Thyroid gland (tissue), 4 donors: ENCODE results near the gene HSPA4L.

Experiments used
- POLR2A ChIP-seq, 2 donors: fragments of 450-650 bp; IDR thresholded peaks; one replicate each; pipeline ENCODE4 v1.6.1; 2017; ENCODE audit warnings: antibody characterized with exemption in 2 of 2, mild to moderate bottlenecking in 2 of 2, moderate library complexity in 1 of 2
- TF ChIP-seq, protein P1 (sequence below), 6 experiments: fragments of 200-600 bp in 3 of 6; fragments of 450-650 bp in 3 of 6; sonication (generic) in 3 of 6; IDR thresholded peaks; one replicate each; pipeline ENCODE4 v1.5.1; 2016 to 2019; ENCODE audit warnings: antibody characterized with exemption in 6 of 6, mild to moderate bottlenecking in 2 of 6, inconsistent platforms in 1 of 6, moderate library complexity in 1 of 6

DNA sequence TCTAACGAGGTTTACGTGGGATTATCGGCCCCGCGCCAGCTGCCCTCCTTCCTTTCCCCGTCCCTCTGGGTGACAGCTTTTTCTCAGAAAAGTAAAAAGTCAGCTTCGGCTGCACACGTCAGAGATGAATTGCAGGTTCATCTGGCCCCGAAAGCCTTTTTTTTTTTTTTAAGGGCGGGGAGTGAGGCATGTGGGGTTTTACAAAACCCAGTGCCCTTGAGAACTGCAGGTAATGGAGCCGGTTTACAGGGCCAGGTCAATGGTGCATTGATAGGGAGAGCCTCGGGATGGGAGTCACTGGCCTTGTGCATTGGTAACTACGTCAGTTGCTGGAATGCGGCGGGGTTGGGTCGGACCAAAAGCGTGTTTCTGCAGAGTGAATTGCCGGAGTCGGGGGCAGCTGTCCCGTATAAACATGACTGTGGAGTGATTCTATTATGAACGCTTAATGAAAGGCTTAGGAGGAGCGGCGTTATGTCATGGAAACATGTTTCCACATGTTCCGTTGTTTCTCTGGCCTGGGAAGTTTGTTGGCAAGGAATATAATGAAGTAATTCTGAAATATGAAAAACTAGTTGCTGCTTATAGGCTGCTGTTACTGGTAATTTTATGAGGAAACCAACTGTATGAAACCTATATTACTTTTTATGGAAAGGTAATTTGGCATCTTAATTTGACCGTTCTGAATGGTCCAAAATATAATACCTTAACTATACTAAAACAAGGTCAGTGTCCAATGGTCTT is 1.1 kb downstream of the HSPA4L start:
- TF ChIP-seq, protein P1, sequence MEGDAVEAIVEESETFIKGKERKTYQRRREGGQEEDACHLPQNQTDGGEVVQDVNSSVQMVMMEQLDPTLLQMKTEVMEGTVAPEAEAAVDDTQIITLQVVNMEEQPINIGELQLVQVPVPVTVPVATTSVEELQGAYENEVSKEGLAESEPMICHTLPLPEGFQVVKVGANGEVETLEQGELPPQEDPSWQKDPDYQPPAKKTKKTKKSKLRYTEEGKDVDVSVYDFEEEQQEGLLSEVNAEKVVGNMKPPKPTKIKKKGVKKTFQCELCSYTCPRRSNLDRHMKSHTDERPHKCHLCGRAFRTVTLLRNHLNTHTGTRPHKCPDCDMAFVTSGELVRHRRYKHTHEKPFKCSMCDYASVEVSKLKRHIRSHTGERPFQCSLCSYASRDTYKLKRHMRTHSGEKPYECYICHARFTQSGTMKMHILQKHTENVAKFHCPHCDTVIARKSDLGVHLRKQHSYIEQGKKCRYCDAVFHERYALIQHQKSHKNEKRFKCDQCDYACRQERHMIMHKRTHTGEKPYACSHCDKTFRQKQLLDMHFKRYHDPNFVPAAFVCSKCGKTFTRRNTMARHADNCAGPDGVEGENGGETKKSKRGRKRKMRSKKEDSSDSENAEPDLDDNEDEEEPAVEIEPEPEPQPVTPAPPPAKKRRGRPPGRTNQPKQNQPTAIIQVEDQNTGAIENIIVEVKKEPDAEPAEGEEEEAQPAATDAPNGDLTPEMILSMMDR (IDR thresholded peaks at IDR 0.05), result no peak
- TF ChIP-seq POLR2A (IDR thresholded peaks at IDR 0.05), result peak in 1 of 2 donors; percentile 21
